VCaP (cell line): ENCODE results near the gene RPRML.

Experiments
- H3K27ac ChIP-seq: fragments of 450-650 bp; 2 replicates; pipeline ENCODE4 v1.5.1; 2017
- CTCF ChIP-seq: fragments of 450-650 bp; conservative IDR thresholded peaks from 2 replicates; pipeline ENCODE4 v1.5.1; 2017; ENCODE audit warnings: mild to moderate bottlenecking, moderate library complexity

The RPRML gene

GRCh38 chr17:46982577-46982976, 3.5 kb upstream of the RPRML start:
- TF ChIP-seq CTCF: no peak

DNA sequence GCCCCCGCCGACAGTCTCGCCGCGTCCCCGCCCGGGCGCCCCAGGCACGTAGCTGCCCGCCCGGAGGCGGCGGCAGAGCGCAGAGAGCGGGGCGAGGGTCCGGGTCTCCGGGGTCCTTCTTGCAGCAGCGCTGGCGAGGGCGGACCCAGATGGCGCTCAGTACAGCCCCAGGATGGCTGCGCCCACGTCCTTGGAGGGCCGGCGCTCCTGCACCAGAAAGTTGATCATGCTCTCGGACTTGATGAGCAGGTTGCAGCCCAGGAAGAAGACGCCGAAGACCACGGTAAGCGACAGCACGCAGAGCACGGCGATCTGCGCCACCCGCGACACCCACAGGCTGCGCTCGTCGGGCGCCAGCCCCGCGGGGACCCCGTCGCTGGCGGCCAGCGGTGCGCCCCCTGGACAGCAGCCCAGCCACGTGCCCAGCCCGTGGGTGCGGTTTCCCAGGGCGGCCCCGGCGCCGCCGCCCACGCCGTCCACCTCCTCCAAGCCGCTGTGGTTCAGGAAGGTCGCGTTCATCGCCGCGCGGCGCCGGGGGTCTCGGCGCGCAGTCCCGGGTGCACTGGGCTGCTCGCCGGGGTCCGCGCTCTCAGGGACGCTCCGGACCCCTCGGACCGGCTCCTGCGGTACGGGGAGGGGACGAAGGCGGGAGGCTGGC, 435 bp downstream of the RPRML start:
- TF ChIP-seq CTCF: no peak
- H3K27ac ChIP-seq: peak overlapping the region; percentile 71; the same call in 1 of the 2 replicates

More at GRCh38 chr17:46982577-46982976, 3.5 kb upstream of the RPRML start:
- H3K27ac ChIP-seq: no peak overlapping the region

- no peak for TF ChIP-seq CTCF
- peak overlapping the region; percentile 71; the same call in 1 of the 2 replicates for H3K27ac ChIP-seq
Observed at GRCh38 chr17:46977750-46978488, 1.1 kb downstream of the RPRML start.

- no peak overlapping the region for H3K27ac ChIP-seq
- TF ChIP-seq CTCF: no peak; the same call in 1 of the 2 replicates
Observed at GRCh38 chr17:46977348-46977747, 1.7 kb downstream of the RPRML start.

GRCh38 chr17:46976626-46977270, 2.3 kb downstream of the RPRML start:
- no peak for TF ChIP-seq CTCF
- H3K27ac ChIP-seq: no peak overlapping the region

GRCh38 chr17:46975287-46975686, 3.8 kb downstream of the RPRML start:
- TF ChIP-seq CTCF: no peak
- no peak overlapping the region for H3K27ac ChIP-seq

DNA sequence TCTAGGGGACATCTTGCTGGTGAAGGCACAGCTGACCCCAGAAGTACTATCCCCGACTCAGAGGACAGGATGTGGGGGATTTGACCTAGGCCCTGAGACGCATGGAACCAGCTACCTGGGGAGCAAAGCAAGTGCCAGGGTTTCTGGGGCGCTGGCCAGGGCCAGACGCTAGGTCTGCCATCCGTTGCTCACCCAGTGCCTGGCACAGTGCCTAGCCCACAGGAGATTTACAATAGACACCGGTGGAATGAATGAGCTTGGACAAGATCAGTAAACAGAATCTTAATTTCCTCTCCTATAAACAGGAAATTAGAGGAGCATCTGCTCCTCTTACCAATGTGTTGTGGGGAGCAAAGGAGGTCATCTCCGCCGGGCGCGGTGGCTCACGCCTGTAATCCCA, 5.0 kb downstream of the RPRML start:
- no peak for TF ChIP-seq CTCF
- H3K27ac ChIP-seq: peak overlapping the region; percentile 9; the same call in 1 of the 2 replicates
